HK-2 (cell line): ENCODE results near the gene TNN.
A peak's percentile ranks its signal among the peaks of the same experiment; 100 is the strongest.

Experiments
- DNase-seq: peaks from one replicate; pipeline ENCODE4 v3.0.0-alpha.2; 2018; ENCODE audit not compliant: unreplicated experiment

The TNN gene

DNA sequence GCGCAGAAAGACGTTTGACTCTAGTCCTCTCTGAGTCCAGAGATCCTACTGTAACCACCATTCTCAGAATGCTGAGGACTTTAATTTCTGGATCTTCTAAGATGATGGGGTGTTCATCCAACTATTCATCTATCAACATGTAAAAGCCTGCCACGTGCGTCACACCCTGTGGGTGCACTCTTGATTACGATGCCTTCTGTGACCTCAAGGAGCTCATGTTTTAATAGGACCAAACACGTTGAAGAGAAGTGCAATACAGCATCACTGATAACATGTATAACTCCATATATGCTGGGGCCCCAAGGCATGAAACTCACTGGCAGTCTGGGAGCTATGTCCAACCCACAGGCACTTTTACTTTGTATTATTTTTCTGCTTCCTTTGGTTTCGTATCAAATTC, 105.9 kb downstream of the TNN start:
- DNase-seq: no peak

- no peak for DNase-seq
These were observed 106.9 kb downstream of the TNN start for GRCh38 chr1:175174309-175175102.

DNA sequence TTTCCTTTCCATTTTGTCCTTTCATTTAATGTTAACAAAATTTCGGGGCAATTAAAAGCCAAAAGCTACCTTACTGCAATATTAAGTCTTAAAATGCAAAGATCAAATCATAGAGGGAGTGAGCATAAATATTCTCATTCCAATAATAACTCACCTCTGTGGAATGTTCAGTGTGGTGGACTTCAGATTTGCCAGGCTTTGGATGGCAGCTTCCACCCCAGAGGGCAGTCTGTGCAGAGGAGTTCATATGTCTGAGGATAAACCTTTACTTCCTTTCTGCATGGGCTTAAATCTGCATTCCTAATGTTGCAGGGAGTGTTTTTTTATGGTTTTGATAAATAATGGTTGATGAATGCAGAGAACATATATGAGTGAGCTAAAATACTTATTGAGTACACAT, 108.6 kb downstream of the TNN start:
- DNase-seq: no peak

- no peak for DNase-seq
These were observed 110.4 kb downstream of the TNN start for GRCh38 chr1:175178056-175178455.

GRCh38 chr1:175178456-175178855, 110.8 kb downstream of the TNN start:
- DNase-seq: no peak

GRCh38 chr1:175179837-175180590, 112.4 kb downstream of the TNN start:
- DNase-seq: no peak

GRCh38 chr1:175182201-175182746, 114.6 kb downstream of the TNN start:
- no peak for DNase-seq

- DNase-seq: no peak
These were observed 116.0 kb downstream of the TNN start for GRCh38 chr1:175183586-175183985.

DNA sequence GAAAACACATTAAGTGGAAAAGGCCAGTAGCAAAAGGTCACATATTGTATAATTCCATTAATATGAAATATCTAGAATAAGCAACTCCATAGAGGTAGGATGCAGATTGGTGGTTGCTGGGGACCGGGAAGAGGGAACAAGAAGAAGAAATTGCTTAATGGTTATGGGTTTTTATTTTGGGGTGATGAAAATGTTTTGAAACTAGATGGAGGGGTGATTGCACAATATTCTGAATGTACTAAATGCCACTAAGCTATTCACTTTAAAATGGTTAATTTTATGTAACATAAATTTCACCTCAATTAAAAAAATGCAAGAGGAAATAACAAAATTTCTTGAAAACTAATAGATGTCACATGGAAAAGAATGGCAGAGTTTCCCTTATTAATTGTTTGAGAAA, 118.3 kb downstream of the TNN start:
- DNase-seq: no peak

- DNase-seq: no peak
These were observed 119.0 kb downstream of the TNN start for GRCh38 chr1:175186433-175187160.

DNA sequence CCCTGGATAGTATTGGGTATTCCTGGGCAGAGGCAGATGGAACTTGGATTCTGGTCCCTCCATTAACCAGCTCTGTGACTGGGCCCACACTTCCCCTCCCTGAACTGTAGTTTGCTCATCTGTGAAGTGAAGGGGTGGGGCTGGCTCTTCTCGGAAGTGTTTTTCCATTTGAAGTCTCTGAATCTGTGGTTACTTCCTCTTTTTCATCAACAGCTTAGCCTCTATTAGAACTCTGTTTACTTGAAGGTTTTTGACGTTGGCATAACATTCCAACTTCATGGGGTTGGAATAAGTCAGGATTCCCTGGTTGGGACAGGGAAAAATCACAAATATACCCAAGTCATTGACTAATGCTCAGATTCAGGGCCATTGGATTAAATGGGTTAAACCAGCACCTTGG, 121.3 kb downstream of the TNN start:
- no peak for DNase-seq

GRCh38 chr1:175191659-175192058, 124.0 kb downstream of the TNN start:
- DNase-seq: no peak

- peak; percentile 18 for DNase-seq
These were observed 124.5 kb downstream of the TNN start for GRCh38 chr1:175192111-175192629.

DNA sequence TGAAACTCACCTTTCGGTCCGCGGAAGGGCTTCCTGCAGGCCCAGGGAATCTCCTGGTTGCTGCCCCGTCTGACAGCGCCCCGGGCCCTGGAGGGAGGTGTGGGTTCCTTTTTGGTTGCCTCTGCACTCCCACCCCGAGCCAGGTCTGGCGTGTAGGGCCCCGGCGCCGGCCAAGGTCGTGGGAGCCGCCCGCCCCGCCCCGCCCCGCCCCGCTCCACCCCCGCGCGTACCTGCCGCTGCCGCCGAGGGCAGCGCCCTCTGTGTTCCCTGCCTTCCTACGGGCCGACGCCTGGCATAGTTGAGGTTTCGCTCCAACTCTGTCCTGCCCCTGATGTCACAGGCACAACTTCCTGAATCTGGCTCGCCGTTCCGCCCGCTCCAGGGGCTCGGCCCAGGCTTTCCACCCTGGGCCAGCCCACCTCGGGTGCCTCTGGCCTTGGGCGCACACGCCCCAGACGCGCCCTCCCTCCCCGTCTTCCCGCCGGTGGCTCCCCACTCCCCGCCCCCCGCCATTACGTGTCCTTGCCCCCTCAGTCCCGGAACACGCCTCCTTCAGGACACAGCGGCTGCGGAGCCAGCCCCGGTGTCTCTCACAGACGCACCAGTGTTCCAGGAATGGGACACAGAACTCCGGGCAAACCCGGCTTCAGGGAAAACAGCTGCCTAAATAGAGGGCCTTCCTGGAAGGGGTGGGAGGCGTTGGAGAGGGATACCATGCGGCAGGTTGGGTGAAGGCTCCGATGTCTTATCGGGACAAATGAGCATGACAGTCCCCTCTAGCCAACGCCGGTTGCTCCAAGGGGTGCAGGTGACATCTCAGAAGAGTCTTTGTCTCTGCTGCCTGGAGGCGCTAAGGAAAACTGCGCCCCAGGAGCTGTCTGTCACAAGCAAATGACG, 125.2 kb downstream of the TNN start, which contains the start of gene KIAA0040:
KIAA0040 (minus strand) TSS at position 147 of the 897 bp plus-strand sequence. CDS start 31,763 bp downstream, outside the sequence.
- peak; percentile 57 for DNase-seq

- DNase-seq: no peak
These were observed 125.9 kb downstream of the TNN start for GRCh38 chr1:175193527-175193910.

GRCh38 chr1:175195281-175195680, 127.6 kb downstream of the TNN start:
- DNase-seq: no peak

DNA sequence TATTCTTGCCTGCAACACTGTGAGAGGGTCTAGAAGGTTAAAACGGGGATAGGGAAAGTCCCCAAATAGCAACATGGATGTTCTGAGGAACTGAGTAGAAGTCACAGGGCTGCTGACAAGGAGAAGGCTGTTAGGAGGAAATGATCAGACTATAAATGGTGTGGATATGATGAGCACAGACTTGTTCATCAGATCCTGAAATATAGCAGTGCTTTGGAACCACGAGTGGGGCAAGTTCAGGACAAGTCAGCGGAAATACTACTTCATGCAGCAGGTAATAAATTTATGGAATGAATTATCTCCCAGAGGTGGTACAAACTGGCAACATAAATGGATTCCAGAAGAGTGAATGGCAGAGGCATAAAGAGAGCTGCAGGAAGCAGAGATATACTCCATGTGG, 128.2 kb downstream of the TNN start:
- DNase-seq: no peak

DNA sequence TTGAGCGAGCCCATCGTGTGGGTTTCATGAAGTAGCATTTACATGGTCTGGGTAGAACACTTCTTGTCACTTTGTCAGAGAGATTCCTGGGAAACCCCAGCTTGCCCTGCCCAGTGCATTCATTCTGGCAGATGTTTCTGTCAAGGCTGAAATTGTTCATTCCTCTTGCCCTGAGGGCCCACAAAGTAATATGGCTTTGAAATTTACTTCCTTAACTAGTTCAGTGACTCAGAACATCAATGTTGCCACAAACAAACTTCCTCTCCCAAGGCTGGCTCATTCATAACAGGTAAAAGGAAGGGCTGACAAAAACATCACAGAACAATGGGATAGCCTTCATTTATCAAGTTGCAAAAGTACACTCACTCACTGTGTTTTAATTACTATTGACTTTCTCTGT, 129.9 kb downstream of the TNN start:
- no peak for DNase-seq
